CD4-positive, alpha-beta T cell treated with Interleukin-15 for 1 hour (primary cell): ENCODE data around the gene RNU1-2.
"Not testable (repeated sequence)": the region's sequence is repeated elsewhere in the genome, so short reads cannot be mapped to it uniquely, and the experiment has no call there.

Source experiments
- DNase-seq: peaks from one replicate; pipeline ENCODE4 v3.0.0-alpha.2; 2020

RNU1-2 gene

DNA sequence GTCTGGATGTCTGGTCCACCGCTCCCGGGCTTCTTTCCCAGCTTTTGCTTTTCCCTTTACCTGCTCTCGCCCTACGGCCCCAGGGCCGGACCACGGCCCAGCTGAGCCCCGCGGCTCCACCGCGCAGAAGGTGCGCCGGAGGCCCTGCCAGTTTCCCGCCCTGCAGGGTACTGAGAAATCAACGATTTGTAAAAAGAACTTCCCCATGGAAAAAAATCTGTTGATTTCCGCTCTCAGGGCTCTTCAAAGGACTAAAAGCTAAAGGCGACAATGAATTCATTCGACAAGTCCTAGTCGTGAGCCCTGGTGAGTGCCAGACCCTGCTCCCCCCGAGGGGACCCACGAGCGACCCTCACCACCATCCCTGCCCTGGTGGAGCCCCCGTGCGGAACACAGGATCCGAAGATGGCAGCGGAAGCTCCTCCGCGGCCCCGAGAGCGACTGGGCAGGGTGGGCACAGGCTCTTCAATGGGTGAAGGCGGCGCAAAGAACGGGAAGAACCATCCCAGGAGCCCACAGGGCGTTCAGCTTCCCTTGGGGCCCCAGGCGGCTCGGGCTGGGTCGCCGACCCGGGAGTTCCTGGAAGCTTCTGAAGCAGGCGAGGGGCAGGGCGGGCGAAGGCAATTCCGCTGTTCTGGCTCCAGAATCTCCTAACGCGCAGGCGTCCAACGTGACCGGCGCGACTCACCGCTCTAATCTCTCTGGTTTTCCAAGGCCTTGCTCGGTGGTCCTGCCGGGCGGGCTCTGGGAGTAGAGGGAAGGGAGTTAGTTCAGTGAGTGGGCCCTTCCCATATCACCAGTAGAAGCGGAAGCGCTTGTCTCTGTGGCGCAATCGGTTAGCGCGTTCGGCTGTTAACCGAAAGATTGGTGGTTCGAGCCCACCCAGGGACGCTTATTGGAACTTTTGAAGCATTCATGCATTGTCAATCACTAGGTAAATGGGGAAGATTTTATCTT is 6.6 kb upstream of the RNU1-2 start:
- peak; percentile 63 for DNase-seq

DNA sequence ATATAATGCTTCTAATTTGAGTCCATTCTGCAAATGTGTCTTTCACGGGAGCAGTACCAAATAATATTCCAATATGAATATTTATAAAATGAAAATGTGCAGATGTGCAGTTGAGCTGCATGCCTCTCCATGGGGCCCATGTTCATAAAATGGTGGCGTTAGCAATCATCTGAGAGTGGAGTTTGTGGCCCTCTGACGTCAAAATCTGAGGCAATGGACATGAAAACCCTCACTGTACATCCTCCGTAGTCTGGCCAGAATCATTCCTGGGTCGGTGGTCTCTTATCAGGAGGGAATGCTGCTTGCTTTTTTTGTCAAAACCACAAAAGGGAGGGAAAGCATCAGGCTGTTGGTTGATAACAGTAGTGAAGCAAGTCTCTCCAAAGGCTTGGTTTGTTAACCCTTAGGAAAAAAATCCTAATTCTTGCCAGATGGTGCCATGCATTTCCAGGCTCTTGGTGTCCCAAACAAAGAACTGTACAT is 5.2 kb upstream of the RNU1-2 start:
- DNase-seq = not testable (repeated sequence)

DNA sequence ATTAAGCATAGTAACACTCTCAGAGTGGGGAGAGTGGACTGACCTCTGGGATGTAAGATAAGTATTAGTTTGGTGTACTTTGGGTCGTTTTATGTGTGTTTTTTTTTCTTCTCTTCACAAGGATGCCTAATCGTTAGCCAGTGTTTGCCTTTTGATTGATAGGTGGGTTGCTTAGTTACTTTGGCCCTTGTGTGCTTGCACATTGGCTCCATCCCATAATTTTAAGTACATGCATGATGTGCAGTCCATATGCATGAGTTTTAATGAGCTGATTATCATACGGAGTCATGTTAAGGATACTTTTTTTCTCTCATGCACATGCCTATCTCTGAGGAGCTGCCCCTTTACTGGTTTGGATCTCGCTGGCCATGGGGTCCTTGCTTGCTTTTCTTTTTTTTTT is 4.7 kb upstream of the RNU1-2 start:
- not testable (repeated sequence) for DNase-seq

DNA sequence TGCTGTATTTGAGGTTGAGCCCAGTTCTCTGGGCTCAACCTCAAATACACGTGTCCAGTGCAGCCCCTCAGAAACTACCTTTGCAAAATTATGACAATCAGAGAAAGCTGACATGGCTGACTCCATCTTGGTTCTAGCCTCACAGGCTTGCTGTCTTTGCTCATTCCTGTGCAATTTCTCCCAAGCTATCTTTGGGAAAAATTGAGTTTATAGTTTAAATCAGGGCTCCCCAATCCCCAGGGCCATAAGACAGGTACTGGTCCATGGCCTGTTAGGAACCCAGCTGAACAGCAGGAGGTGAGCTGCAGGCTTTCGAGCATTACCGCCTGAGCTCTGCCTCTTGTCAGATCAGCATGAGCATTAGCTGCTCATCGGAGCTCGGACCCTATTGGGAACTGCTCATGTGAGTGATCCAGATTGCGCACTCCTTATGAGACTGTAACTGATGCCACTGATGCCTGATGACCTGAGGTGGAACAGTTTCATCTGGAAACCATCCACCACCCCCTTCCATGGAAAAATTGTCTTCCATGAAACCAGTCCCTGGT is 2.7 kb upstream of the RNU1-2 start:
- not testable (repeated sequence) for DNase-seq

DNA sequence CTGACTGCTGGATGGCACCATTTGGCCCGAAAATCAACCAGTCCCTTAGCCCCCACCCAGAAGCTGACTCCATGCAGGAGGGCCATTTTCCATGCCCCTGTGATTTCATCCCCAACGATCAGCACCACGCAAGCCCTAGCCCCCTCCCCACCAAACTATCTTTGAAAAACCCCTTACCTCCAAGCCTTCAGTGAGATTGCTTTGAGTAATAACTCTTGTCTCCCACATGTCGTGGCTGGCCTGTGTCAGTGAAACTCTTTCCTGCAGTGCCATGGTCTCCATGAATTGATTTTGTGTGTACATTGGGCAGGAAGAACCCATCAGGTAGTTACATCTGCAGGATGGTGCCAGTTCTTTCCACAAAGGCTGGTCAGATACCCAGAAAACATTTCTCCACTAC is 2.0 kb upstream of the RNU1-2 start:
- not testable (repeated sequence) for DNase-seq

DNA sequence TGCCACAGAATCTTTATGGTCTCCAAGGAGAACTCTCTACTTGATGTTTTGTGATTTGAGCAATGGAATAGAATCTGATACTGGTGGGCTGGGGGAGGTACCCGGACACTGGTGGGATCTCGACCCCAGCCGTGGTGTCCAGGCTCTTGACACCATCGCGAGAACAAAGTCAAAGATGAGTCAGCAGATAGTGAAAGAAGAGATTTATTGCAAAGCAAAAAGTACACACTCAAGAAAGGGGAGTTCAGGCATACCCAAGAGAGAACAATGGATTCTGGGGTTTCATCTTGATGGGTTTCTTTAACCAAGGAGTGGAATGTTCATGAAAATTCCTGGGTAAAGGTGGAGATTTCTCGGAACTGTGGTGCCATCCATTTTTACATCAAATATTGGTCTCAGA is 1.4 kb upstream of the RNU1-2 start:
- DNase-seq = not testable (repeated sequence)

DNA sequence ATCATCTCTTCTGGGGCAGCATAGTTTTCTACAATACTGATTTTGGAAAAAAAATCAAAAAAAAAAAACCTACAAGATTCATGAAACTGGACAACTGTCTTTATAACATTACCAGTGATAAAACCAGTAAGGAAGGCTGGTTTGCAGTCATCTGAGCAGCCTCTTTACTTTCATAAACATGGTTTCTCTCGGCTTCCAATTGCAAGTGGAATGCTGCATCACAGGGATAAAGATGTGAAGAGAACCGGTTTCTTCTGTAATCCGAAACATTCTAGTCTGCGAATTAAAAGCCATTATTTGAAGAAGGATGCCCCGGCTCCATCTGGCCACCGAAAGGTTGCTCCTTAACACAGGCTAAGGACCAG is 565 bp upstream of the RNU1-2 start:
- DNase-seq = not testable (repeated sequence)

DNA sequence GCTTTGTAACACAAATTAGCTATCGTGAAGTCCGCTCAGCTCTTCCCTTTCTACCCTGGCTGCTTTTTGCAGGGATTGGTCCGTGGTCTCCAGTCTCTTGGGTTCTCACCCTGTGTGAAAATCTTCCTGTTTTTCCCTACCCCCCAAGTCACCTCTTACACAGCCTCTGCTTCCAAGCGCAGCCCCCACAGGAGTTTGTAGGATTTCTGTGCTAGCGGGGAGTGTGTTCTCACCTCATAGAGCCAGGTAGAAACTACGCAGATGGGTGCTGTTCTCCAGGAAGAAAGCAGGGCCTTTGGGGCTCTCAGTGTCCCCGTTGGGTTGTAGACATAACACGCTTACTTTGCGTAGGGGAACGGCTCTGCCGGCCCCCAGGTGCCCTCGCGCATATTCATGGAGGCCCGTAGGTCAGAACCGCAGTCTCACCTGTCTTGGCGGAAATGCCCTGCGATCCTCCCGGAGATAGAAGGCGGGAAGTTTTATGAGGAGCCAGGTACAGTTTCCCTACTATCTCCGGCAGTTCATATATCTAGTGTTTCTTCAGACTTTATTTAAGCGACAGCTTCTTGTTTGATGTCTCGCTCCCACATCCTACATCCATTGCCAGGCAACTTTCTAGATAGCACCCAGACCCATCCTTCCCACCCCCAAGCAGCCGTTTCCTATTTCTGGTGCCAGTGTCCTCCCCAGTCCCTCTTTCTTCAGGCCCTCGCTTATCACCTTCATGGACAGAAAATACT is 706 bp downstream of the RNU1-2 start:
- peak; percentile 86 for DNase-seq

DNA sequence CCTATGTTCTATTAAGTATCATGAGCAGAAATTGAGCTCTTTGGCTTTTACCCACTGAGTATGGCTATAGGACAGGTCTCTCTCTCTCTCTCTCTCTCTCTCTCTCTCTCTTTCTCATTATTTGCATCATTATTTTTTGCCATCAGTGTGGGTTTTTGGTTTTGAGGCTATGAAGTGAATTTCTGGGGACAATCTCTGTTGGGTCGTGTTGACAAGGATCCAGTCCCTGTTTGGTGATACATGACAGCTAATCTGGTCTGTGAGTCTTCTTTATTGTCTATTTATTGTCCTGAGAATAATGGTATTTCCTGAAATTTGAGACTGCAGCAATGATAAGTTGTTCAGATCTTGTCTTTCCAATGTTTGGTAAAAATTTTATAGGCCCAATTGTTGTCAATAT is 1.9 kb downstream of the RNU1-2 start:
- DNase-seq = not testable (repeated sequence)

DNA sequence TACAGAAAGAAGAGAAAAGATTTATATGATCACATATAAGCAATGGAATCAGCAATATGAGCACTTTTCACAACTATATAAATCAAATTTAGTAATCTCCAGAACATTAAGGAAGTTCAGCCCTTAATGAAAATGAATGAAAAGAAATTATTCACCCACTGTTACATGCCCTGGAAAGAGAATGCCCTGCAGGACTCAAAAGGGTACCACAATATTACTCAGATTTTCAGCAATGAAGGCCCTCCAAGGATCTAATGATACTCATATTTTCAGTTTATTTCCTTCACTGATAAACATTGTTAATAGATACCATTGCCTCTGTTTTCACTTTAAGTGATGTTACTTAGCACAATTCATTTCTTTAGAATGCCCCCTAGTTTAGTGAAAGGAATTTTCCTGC is 2.5 kb downstream of the RNU1-2 start:
- DNase-seq = not testable (repeated sequence)

DNA sequence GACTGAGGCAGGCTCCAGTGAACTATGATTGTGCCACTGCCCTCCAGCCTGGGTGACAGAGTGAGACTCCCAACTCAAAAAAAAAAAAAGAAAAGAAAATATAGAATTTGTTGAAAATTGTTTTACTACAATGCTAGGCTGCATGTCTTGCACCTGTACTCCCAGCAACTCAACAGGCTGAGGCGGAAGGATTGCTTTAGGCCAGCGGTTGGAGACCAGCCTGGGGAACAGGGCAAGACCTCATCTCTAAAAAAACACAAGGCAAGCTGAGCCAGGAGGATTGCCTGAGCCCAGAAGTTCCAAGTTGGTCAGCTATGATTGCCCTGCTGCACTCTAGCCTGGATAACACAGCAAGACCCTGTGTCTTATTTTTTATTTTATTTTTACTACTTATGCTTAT is 3.2 kb downstream of the RNU1-2 start:
- not testable (repeated sequence) for DNase-seq

DNA sequence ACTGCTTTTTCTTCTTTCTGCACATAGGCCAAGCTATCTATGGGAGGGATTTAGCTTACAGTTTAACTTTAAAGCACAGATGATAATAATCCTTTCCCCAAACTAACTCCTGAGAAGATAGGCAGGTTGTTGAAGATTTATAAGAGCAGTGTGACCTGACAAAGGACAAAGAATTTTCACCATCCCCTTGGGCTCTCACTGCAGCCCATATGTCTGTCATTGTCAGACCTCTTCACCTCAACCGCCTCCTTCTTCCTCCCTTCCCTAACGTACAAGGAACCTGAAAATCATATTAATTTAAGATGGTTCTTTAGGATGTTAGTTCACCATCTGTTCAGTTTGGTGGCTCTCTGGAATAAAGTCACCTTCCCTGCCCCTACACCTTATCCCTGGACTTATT is 5.0 kb downstream of the RNU1-2 start:
- DNase-seq = no peak

DNA sequence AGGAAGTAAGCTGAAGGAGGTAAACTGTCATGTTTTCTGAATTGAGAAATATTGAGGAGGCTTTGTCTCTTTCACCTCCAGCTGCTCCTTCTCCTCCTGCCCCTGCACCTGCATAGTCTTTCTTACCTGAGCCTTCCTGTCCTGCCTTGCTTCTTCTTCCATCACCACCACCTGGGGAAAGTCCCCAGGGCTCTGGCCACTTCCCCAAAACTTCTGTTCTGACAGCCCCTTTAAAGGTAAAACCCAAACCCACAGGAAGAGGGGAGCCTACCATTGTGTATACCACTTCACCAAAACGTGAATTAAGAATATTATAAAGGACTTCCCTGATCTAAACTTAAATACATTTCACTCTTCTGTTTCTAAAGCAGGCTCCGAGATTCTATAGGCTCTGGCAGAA is 5.6 kb downstream of the RNU1-2 start:
- not testable (repeated sequence) for DNase-seq

DNA sequence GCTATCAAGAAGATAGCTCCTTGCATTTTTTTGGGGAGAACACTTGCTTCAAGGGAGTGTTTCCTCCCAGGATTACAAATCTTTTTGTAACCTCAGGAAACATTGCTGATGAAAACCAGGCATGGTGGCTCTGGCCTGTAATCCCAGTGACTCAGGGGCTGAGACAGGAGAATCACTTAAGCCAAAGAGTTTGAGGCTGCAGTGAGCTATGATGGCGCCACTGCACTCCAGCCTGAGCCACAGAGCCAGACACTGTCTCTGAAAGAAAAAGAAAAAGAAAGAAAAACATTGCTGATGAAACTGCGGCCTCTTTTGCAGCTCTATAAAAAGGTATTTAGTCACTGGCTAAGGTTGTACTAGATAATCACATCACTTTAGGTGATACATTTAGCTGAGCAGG is 7.3 kb downstream of the RNU1-2 start:
- no peak for DNase-seq

DNA sequence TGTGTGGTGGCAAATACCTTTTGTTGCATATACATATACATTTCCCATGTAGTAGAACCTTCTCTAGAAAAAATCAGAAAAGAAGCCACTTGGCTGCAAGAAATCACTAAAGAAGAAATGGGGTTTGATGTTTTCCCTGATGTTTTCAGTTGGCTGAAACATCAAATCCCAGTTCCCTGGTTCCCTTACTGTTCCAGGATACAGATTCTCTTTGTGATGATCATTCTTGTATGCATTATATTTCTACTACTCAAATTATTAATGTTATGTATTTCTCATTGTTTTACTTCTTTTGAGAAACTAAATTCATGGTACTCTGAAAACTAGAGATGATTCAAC is 7.6 kb downstream of the RNU1-2 start:
- DNase-seq = no peak

DNA sequence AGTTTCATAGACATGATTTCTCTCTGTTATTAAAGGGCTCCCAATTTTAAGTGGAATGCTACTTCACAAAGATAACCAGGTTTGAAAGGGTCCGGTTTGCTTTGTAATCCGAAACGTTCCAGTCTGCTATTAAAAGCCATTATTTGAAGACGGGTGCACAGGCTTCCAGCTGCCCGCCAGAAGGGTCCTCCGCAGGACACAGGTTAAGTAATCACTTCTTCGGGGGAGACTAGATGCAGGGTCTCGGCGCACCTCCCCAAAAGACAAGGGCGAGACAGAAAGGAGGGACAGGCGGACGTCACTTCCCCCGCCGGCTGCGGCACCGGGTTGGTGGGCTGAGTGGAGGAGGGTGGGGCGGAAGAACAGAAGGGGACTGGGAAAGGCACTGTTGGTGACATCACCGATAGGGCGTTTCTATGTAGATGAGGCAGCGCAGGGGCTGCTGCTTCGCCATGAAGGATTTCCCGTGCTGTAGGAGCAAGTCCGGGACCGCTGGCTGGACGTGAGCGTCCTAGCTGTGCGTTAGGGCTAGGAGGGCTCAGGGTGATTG is 8.9 kb downstream of the RNU1-2 start:
- peak; percentile 100 for DNase-seq

DNA sequence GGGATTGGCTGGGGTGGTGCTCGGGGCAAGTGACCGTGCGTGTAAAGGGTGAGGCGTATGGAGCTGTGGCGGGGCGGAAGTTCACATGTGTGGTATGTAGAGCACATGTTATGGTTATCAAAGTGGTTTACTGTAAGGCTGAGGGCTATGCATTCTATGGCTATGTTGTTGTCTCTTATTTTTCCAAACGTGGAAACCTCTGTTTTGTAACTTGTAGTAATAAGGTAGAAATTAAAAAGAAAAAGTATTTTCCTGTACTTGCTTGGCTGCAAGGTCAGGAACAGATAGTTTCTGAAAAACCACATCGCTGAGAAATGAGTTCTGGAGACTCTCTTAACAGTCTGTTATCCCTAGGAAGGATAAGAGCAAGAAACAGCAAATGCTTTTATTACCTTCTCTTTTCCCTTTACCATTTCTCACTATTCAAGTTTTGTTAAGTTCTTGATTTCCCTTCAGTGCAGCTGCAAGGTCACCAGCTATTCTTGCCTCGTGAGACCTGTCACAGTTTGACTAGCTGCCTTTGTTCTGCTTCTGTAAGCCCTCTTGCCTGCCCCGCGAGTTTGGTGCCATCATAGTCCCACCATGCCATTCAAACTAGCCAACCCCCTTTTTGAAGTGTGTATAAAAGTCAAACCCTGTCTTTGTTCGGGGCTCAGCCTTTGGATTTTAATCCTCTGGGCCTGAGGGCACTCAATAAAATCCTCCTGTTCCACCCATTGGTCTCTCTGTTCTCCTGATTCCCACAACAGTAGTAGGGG is 9.5 kb downstream of the RNU1-2 start:
- peak; percentile 58 for DNase-seq

DNA sequence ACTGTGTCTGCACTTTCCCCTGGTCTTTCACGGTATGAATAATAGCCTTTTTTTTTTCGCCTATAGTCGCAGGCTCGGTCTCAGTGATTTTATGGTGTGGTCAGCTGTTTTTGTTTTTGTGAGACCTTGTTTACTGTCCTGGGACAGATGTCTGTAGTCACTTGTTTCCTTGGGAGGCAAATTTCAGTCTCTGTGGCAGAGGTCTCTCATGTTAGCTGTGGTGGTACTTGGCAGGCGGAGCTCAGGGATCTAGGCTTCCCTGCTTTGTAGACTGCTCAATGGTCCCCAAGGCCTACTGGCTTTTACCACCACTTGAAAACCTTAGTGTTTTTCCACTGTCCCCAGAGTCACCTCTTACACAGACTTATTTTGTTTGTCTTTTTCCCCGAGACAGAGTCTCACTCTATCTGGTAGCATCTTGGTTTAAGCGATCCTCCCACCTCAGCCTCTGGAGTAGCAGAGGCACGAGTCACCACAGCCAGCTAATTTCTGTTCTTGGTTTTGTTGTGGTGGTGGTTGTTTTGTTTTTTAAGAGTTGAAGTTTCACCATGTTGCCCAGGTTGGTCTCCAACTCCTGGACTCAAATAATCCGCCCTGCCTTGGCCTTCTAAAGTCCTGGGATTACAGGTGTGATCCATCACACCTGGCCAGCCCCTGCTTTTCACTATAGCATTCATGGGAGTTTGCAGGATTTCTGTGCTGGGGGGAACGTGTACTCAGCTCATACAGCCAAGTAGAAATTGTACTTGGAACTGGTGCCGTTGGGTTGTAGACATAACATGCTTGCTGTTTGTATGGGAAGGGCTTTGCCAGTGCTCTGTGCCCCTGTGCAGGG is 10.3 kb downstream of the RNU1-2 start:
- no peak for DNase-seq

DNA sequence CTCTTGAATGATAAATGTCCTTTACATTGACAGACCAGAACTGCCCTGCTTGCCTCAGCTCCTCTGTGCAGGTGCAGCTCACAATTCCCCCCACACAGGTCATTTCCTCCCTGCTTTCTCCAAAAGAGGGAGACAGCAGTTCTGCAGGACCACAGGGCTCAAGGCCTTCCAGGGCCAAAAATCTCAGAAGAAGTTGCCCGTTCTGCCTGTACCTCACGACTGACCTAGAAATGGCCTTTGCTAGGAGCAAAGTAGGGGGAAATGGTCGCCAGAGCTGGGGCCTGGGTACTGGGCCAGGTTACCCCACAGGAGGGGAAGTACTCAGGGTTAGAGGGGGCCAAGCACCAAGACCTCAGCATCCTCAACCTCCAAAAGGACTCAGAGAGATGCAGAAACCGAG is 11.1 kb downstream of the RNU1-2 start:
- no peak for DNase-seq

DNA sequence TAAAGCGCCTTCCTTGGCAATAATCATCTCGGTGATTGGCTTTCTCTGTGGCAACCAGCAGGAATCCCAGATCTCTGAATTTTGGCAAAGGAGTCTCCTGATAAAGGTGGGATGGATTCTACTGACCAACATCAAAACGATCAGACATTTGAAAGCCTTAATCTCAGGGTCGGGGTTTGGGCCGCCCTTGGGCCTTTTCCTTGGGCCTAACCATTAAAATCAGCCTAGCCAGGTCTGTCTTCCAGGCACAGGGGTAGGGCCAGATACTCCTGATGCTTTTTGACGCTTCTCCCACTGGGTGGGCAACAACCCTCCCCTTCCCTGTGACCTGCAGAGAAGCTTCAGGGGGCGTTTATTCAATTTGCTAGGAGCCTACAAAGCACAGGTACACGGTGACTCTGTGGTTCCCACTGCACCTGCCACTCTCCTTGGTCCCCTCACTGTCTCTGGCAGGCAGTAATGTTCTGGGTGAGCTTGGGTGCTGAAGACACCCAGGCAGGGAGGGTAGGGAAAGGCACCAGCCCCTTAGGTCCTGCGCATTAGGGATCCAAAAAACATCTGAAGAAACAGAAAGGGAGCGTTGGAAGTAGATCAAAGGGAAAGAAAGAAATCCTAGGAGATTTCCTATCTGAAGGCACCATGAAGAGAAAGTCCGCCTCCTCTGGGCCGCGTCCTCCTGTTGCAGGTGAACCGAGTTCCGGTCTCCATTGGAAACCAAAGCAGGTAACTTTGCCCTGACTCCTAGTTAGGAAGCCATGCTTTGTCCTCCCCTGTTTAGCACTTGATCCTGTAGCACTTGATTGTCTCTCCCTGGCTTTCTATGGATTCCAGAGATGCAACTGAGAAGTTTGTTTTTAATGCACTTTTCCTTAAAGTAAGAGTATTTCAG is 12.3 kb downstream of the RNU1-2 start:
- no peak for DNase-seq
